ENCODE measurements around the gene WIPF3.

Gene WIPF3

GRCh38 chr7:29793507-29793906, 12.8 kb upstream of the WIPF3 start:
- H4K20me1 ChIP-seq (ENCODE audit: insufficient read depth, low read length, poor library complexity, severe bottlenecking), result no peaks in the 10 kb centered on the region
- H3K9me2 ChIP-seq (replicated peaks; ENCODE audit: low read depth, low read length), result no peaks in the 10 kb centered on the region
- H3K4me2 ChIP-seq (ENCODE audit: low read depth, low read length, poor library complexity, severe bottlenecking), result no peak overlapping the region
- TF ChIP-seq EZH2phosphoT487 (IDR thresholded peaks at IDR 0.05; ENCODE audit: borderline replicate concordance) (no peak), CTCF (conservative IDR thresholded peaks at IDR 0.05; ENCODE audit: low read length) (no peak)
- no peak overlapping the region for H3K4me3 ChIP-seq (ENCODE audit: low read length, poor library complexity, severe bottlenecking)
- no peak overlapping the region for H3K9ac ChIP-seq (ENCODE audit: low read depth, low read length, poor library complexity, severe bottlenecking)
- no peak overlapping the region for H2AFZ ChIP-seq (ENCODE audit: low read length)
- no peaks in the 10 kb centered on the region for H3F3A ChIP-seq (ENCODE audit: low read depth)
- no peaks in the 10 kb centered on the region for H3K27me3 ChIP-seq (ENCODE audit: insufficient read depth, low read length, poor library complexity, severe bottlenecking)
- no peaks in the 10 kb centered on the region for H3K4me1 ChIP-seq (ENCODE audit: insufficient read depth, low read length, poor library complexity, severe bottlenecking)
- no peaks in the 10 kb centered on the region for H3K36me3 ChIP-seq (ENCODE audit: insufficient read depth, low read length)
- no peaks in the 10 kb centered on the region for H3K79me2 ChIP-seq (ENCODE audit: insufficient read depth, low read length)
- H3K9me3 ChIP-seq (ENCODE audit: insufficient read depth, low read depth, low read length), result no peaks in the 10 kb centered on the region

GRCh38 chr7:29794959-29795629, 11.2 kb upstream of the WIPF3 start:
- Histone ChIP-seq H3K4me3 (ENCODE audit: low read length, poor library complexity, severe bottlenecking) (no peak overlapping the region), H3K9ac (ENCODE audit: low read depth, low read length, poor library complexity, severe bottlenecking) (no peak overlapping the region), H3F3A (ENCODE audit: low read depth) (no peaks in the 10 kb centered on the region), H3K9me3 (ENCODE audit: insufficient read depth, low read depth, low read length) (no peaks in the 10 kb centered on the region), H3K27me3 (ENCODE audit: insufficient read depth, low read length, poor library complexity, severe bottlenecking) (no peaks in the 10 kb centered on the region), H3K4me2 (ENCODE audit: low read depth, low read length, poor library complexity, severe bottlenecking) (no peak overlapping the region), H3K9me2 (replicated peaks; ENCODE audit: low read depth, low read length) (no peaks in the 10 kb centered on the region), H2AFZ (ENCODE audit: low read length) (no peak overlapping the region), H3K79me2 (ENCODE audit: insufficient read depth, low read length) (no peaks in the 10 kb centered on the region), H4K20me1 (ENCODE audit: insufficient read depth, low read length, poor library complexity, severe bottlenecking) (no peaks in the 10 kb centered on the region), H3K4me1 (ENCODE audit: insufficient read depth, low read length, poor library complexity, severe bottlenecking) (no peaks in the 10 kb centered on the region), H3K36me3 (ENCODE audit: insufficient read depth, low read length) (no peaks in the 10 kb centered on the region)
- TF ChIP-seq EZH2phosphoT487 (IDR thresholded peaks at IDR 0.05; ENCODE audit: borderline replicate concordance), result no peak

GRCh38 chr7:29795696-29796580, 10.4 kb upstream of the WIPF3 start:
- H3K27me3 ChIP-seq (ENCODE audit: insufficient read depth, low read length, poor library complexity, severe bottlenecking), result no peaks in the 10 kb centered on the region
- H3K4me2 ChIP-seq (ENCODE audit: low read depth, low read length, poor library complexity, severe bottlenecking), result no peak overlapping the region
- H3K9me2 ChIP-seq (replicated peaks; ENCODE audit: low read depth, low read length), result no peaks in the 10 kb centered on the region
- H3K4me3 ChIP-seq (ENCODE audit: low read length, poor library complexity, severe bottlenecking), result no peak overlapping the region
- no peaks in the 10 kb centered on the region for H3K79me2 ChIP-seq (ENCODE audit: insufficient read depth, low read length)
- no peaks in the 10 kb centered on the region for H3K4me1 ChIP-seq (ENCODE audit: insufficient read depth, low read length, poor library complexity, severe bottlenecking)
- no peaks in the 10 kb centered on the region for H3K36me3 ChIP-seq (ENCODE audit: insufficient read depth, low read length)
- no peaks in the 10 kb centered on the region for H3K9me3 ChIP-seq (ENCODE audit: insufficient read depth, low read depth, low read length)
- no peak for TF ChIP-seq EZH2phosphoT487 (IDR thresholded peaks at IDR 0.05; ENCODE audit: borderline replicate concordance)
- TF ChIP-seq CTCF (conservative IDR thresholded peaks at IDR 0.05; ENCODE audit: low read length), result no peak
- no peaks in the 10 kb centered on the region for H3F3A ChIP-seq (ENCODE audit: low read depth)
- H4K20me1 ChIP-seq (ENCODE audit: insufficient read depth, low read length, poor library complexity, severe bottlenecking), result no peaks in the 10 kb centered on the region
- H2AFZ ChIP-seq (ENCODE audit: low read length), result no peak overlapping the region
- no peak overlapping the region for H3K9ac ChIP-seq (ENCODE audit: low read depth, low read length, poor library complexity, severe bottlenecking)

All from Loucy (cell line).